T47D (cell line): ENCODE measurements around the gene COG7.
A peak's percentile ranks its signal among the peaks of the same experiment; 100 is the strongest.
"Not testable (repeated sequence)": the region's sequence is repeated elsewhere in the genome, so short reads cannot be mapped to it uniquely, and the experiment has no call there.

Experiments used
- DNase-seq, 2 experiments: peaks; one replicate each; pipeline versions ENCODE4 v3.0.0 to v3.0.0-alpha.2; 2011 to 2012; ENCODE audit warnings: low read depth in 1 of 2, low spot score in 1 of 2
- JUND ChIP-seq: IDR thresholded peaks from 2 replicates; pipeline ENCODE4 v1.6.1; 2012; ENCODE audit warnings: low read depth
- in situ Hi-C: cut with HindIII; loops from 2 replicates; pipeline ENCODE4 v1.10.0; 2016; ENCODE audit warnings: low sequenced_read_pairs, low pct_unique_long_range_greater_than_20kb

Gene COG7

GRCh38 chr16:23373436-23374219 lies 79.4 kb downstream of the COG7 start:
- in situ Hi-C loops: no loop called here
- DNase-seq: no peak
- no peak for TF ChIP-seq JUND

- TF ChIP-seq JUND: no peak
- no peak for DNase-seq
- in situ Hi-C loops: no loop called here
Observed at GRCh38 chr16:23371368-23371767, 81.6 kb downstream of the COG7 start.

DNA sequence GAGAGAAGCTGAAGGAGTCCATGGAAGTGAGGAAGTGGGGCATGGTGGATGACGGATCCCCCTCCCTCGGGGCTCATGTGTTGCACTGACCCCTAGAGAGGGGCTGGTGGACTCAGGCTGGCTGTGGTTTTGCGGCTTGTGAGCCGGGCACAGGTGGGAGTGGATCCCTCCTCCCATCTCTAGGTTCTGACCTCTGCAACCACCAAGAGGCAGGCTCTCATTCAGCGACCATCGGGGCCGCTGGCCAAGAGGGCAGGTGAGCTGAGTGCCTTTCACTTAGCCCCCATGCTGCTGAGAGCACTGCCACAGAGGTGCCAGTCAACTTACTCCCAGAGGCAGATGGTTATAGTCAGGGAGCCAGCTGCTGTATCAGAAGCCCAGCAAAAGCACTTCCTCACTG lies 83.6 kb downstream of the COG7 start:
- TF ChIP-seq JUND: no peak
- in situ Hi-C loops: no loop called here
- DNase-seq: no peak

GRCh38 chr16:23368469-23368868 lies 84.5 kb downstream of the COG7 start:
- peak in 1 of 2 experiments; percentile 25 for DNase-seq
- in situ Hi-C loops: no loop called here
- no peak for TF ChIP-seq JUND

- no peak for DNase-seq
- in situ Hi-C loops: no loop called here
- no peak for TF ChIP-seq JUND
Observed at GRCh38 chr16:23367988-23368387, 85.0 kb downstream of the COG7 start.

DNA sequence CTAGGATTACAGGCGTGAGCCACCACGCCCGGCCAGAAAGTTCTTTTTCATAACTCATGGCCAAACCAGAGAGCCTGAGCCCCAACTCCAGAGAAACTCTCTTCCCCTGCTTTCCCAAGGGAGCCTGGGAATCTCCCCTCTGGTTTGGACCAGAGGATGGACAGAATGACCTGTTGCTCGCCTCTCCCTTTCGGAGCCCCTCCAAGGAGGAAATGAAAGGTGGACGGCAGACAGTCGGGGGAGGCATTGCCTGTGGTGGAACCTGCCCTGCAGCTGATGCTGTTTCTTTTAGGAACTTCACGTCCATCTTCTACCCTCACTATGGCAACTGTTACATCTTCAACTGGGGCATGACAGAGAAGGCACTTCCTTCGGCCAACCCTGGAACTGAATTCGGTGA lies 85.4 kb downstream of the COG7 start:
- DNase-seq: no peak
- in situ Hi-C loops: no loop called here
- no peak for TF ChIP-seq JUND

DNA sequence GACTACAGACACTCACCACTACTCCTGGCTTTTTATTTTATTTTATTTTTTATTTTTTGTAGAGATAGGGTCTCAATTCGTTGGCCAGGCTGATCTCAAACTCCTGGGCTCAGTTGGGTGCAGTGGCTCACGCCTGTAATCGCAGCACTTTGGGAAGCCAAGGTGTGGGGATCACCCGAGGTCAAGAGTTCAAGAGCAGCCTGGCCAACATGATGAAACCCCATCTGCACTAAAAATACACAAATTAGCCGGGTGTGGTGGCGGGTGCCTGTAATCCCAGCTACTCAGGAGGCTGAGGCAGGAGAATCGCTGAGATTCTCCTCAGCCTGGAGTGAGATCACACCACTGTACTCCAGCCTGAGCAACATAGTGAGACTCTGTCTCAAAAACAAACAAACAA lies 86.6 kb downstream of the COG7 start:
- in situ Hi-C loops: not testable (repeated sequence)

GRCh38 chr16:23365602-23366240 lies 87.3 kb downstream of the COG7 start:
- TF ChIP-seq JUND: no peak
- in situ Hi-C loops: no loop called here
- DNase-seq: no peak

More for the DNA sequence above, 86.6 kb downstream of the COG7 start:
- not testable (repeated sequence) for DNase-seq

- in situ Hi-C loops: no loop called here
- peak in 1 of 2 experiments; percentile 42 for DNase-seq
Observed at GRCh38 chr16:23362460-23363317, 90.3 kb downstream of the COG7 start.

DNA sequence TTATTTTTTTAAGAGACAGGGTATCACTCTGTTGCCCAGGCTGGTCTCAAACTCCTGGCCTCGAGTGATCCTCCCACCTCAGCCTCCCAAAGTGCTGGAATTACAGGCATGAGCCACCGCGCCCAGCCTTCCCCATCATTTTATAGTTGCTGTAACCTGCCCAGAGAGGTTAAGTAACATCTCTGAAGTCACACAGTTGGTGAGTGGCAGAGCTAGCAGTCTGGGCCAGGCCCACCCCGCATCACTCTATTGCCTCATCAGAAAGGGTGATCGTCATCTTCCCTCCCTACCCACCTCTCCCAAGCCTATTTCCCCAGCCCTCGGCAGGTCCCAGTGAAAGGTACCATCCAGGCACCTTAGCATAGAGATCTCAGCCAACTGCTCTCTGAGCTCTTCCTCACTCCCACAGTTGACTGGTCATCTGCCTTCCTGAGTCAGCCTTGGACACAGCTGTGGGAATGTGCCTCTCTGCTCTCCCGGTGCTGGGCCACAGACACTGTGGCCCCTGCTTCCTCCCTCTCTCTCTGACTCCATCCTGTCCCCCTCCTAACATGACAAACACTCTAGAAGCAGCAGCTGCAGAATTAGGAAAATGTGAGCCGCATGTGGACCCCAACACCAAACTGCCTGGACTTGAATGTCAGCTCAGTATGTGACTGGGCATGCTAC lies 93.8 kb downstream of the COG7 start:
- TF ChIP-seq JUND: no peak
- DNase-seq: no peak
- in situ Hi-C loops: no loop called here

More at GRCh38 chr16:23362460-23363317, 90.3 kb downstream of the COG7 start:
- TF ChIP-seq JUND: no peak

- DNase-seq: no peak
Observed at GRCh38 chr16:23357761-23358290, 95.2 kb downstream of the COG7 start.

DNA sequence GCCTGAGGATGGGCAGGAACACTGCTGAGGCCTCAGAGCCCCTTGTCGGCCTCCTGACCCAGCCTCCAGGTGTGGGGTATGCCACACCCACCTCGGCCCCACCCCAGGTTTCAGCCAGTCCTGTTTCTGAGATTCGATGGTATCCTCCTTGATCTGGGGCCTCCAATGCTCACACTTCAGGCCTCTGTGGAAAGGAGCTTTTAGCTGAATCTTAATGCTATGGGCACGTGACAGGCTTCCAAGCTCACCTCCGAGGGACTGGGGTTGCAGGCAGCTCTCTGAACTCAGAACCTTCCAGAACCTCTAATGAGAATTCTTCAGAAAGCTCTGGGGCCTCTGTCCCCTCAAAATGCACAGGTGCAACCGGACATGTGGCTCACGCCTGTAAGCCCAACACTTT lies 96.0 kb downstream of the COG7 start:
- in situ Hi-C loops: no loop called here
- DNase-seq: no peak
- no peak for TF ChIP-seq JUND

More at GRCh38 chr16:23357761-23358290, 95.2 kb downstream of the COG7 start:
- in situ Hi-C loops: no loop called here
- no peak for TF ChIP-seq JUND
